ENCODE results near the gene IGF2BP2.
"Not testable (repeated sequence)": the region's sequence is repeated elsewhere in the genome, so short reads cannot be mapped to it uniquely, and the experiment has no call there.

The IGF2BP2 gene

GRCh38 chr3:185825006-185825638 lies at the start of gene IGF2BP2:
TSS of gene IGF2BP2 (minus strand) at chr3:185825042. CDS start at chr3:185824960, 82 bp downstream.
- no peak for DNase-seq

DNA sequence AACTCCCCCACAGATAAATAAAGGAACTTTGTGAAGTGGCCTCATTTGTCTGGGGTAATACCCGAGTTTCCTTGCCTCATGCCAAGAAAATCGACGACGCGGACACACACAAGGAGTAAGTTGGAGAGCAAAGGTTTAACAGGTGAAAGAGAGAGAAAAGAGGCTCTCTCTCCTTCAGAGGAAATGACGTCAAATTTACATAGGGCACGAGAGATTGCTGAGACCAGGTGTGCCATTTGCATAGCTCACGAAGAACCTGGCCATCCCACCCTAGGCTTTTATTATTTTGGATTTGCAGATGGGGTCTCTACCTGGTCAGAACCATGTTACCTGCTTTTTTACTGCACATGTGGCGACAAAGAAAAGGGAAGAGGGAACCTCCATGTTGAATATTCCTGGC lies 49.3 kb upstream of the IGF2BP2 start:
- no peak for DNase-seq

GRCh38 chr3:185867650-185868049 lies 42.8 kb upstream of the IGF2BP2 start:
- DNase-seq: no peak

GRCh38 chr3:185866995-185867394 lies 42.2 kb upstream of the IGF2BP2 start:
- no peak for DNase-seq

GRCh38 chr3:185866555-185866954 lies 41.7 kb upstream of the IGF2BP2 start:
- no peak for DNase-seq

DNA sequence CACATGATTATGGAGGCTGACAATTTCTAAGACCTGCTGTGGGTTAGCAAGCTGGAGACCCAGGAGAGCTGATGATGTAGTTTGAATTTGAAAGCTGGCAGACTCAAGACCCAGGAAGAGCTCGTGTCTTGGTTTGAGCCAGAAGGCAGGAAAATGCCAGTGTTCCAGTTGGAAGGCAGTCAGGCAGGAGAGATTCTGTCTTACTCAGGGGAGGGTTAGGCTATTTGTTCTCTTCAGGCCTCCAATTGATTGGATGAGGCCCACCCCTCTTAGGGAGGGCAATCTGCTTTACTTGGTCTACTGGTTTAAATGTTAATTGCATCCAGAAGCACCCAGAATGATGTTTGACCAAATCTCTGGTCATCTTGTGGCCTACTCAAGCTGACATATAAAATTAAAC lies 40.4 kb upstream of the IGF2BP2 start:
- no peak for DNase-seq

- DNase-seq: no peak
Observed at GRCh38 chr3:185864767-185865166, 39.9 kb upstream of the IGF2BP2 start.

GRCh38 chr3:185862920-185863319 lies 38.1 kb upstream of the IGF2BP2 start:
- DNase-seq: no peak

GRCh38 chr3:185859294-185859972 lies 34.6 kb upstream of the IGF2BP2 start:
- DNase-seq: no peak

DNA sequence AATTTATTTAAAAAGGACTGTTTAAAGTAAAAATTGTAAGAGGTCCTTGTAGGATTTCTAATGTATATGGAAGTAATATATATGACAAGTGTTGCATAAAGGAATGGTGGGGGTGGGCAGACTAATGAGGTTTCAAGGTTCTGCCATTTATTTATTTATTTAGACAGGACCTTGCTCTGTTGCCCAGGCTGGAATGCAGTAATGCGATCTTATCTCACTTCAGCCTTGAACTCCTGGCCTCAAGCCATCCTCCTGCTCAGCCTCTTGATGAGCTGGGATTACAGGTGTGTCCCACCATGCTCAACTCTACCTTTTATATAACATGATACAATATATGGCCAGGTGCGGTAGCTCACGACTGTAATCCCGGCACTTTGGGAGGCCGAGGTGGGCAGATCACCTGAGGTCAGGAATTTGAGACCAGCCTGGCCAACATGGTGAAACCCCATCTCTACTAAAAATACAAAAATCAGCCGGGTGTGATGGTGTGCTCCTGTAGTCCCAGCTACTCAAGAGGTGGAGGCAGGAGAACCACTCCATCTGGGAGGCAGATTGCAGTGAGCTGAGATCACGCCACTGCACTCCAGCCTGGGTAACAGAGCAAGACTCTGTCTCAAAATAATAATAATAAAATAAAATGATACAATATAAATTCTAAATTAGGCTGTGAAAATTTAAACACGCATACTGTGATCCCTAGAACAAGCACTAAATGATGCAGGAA lies 33.8 kb upstream of the IGF2BP2 start:
- DNase-seq: no peak

GRCh38 chr3:185857208-185857607 lies 32.4 kb upstream of the IGF2BP2 start:
- no peak for DNase-seq

GRCh38 chr3:185856652-185857051 lies 31.8 kb upstream of the IGF2BP2 start:
- no peak for DNase-seq

- DNase-seq: not testable (repeated sequence)
Observed at GRCh38 chr3:185853771-185854170, 28.9 kb upstream of the IGF2BP2 start.

- DNase-seq: no peak
Observed at GRCh38 chr3:185852635-185853034, 27.8 kb upstream of the IGF2BP2 start.

- DNase-seq: no peak
Observed at GRCh38 chr3:185851959-185852358, 27.1 kb upstream of the IGF2BP2 start.

DNA sequence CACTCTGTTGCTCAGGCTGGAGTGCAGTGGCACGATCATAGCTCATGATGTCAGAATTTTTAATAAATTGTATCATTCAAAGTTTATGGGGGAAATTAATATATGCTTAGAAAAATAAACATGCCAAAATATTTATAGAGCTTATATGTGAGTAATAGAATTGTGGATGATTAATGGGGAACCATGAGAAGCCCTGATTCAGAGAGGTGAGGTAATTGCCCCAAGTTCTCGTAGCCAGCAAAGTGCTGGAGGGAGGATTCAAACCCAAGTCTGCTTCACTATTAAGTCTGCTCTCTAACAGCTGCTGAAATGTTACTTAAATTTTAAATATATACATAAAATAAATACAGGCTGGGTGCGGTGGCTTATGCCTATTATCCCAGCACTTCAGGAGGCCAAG lies 26.2 kb upstream of the IGF2BP2 start:
- DNase-seq: no peak

- no peak for DNase-seq
Observed at GRCh38 chr3:185847506-185847905, 22.7 kb upstream of the IGF2BP2 start.

- DNase-seq: no peak
Observed at GRCh38 chr3:185846037-185846436, 21.2 kb upstream of the IGF2BP2 start.

- DNase-seq: no peak
Observed at GRCh38 chr3:185844051-185844450, 19.2 kb upstream of the IGF2BP2 start.

DNA sequence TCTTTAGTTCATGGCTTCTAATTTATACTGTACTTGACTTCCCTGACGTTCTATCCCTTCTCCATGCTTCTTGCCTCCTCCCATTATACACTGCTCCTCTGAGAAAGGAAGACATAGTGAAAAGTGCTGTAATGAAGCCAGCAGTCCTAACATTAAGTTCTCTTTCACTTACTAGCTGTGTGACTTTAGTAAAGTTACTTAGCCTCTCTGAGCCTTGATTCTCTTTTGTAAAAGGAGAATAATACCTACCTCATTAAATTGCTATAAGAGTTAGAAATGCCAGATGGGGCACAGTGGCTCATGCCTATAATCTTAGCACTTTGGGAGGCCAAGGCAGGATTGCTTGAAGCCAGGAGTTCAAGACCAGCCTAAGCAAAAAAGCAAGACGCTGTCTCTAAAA lies 18.8 kb upstream of the IGF2BP2 start:
- DNase-seq: no peak

GRCh38 chr3:185843126-185843525 lies 18.3 kb upstream of the IGF2BP2 start:
- no peak for DNase-seq

DNA sequence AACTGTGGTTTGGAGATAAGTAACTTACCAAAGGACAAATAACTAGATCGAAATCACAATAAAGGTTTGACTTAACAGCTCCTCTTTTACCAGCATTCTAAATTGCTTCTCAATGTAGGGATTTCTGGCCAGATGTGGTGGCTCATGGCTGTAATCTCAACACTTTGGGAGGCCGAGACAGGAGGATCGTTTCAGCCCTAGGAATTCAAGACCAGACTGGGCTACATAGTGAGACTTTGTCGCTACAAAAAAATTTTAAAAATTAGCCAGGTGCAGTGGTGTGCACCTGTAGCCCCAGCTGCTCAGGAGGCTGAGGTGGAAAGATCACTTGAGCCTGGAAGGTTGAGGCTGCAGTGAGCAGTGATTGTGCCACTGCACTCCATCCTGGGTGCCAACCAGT lies 17.4 kb upstream of the IGF2BP2 start:
- no peak for DNase-seq

DNA sequence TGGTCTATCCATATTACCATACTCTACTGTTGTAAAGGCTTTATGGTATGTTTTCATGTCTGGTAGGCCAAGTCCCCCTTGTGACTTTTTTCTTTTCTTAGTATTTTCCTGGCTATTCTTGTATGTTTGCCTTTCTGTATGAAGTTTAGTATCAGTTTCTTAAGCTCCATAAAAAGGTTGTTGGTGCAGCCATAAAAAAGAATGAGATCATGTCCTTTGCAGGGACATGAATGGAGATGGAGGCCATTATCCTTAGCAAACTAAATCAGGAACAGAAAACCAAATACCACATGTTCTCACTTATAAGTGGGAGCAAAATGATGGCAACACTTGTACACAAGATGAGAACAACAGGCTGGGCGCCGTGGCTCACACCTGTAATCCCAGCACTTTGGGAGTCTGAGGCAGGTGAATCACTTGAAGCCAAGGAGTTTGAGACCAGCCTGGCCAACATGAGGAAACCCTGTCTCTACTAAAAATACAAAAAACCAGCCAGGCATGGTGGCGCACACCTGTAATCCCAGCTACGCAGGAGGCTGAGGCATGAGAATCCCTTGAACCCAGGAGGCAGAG lies 13.7 kb upstream of the IGF2BP2 start:
- not testable (repeated sequence) for DNase-seq

GRCh38 chr3:185837414-185837813 lies 12.6 kb upstream of the IGF2BP2 start:
- no peak for DNase-seq
